Activated CD4-positive, alpha-beta T cell treated with anti-CD3 and anti-CD28 coated beads for 1 hour (primary cell): ENCODE data around the gene MGMT.

Source experiments
- DNase-seq: peaks from one replicate; pipeline ENCODE4 v3.0.0-alpha.2; 2020

MGMT gene

DNA sequence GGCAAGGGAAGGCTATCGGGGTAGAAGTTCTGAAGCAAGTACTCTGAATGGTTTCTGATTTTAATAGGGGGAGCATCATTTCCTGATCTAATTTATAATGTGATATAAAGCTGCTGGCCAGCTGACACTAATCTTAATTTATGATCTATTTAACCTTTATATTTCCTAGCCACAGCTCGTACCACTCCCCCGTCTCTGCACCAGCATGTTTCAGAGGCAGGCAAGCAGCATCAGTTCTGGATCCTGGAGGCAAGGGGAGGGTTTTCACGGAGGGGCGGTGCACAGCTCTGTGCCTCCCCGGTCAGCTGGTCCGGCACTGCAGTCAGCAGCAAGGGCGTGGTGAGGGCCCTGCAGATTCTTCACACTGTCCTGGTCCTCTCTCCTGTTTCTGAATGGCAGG, 30.0 kb downstream of the MGMT start:
- DNase-seq: no peak

DNA sequence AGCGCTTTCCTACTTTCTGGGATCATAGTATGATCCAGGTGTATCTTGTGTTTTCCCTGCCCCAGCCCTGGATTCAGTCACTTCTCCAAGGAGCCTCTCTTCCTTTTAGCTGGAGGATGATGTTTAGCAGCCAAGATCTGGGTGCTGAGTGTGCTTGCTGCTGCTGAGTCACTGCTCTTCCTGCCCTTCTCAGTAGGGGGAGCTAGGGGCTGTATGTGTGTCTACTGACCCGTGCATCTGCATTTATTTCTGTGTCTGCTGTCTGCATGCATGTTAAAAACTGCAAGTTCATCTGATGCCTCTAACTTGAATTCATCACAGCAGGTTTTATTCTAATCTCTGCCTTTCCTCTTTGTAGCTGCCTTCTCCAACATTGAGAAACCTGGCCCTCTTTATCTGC, 31.6 kb downstream of the MGMT start:
- DNase-seq: no peak

DNA sequence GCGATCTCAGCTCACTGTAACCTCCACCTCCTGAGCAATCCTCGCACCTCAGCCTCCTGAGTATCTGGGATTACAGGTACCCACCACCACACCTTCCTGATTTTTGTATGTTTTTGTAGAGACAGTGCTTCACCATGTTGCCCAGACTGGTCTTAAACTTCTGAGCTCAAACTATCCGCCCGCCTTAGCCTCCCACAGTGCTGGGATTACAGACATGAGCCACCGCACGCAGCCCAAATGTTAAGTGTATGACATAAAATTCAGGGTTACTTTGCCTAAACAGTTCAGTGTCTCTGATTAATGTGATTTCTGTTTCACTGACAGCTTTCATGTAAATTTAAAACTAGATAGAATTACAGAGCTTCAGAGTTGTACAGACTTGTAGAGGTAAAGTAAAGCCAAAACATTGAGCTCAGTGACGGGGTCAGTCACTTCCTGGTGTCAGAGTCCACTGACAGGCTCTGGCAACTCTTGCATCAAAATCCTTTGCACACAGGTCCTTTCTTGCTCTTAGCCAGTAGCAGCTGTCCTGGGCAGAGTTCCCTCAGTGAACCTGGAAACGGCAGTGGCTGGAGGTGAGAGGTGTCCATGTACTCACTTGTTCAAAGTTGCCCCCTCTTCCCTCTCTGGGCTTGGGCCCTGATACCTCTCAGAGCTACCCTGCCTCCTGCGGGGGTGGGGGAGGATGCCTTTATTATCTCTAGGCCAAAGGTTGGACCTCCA, 33.7 kb downstream of the MGMT start:
- no peak for DNase-seq

DNA sequence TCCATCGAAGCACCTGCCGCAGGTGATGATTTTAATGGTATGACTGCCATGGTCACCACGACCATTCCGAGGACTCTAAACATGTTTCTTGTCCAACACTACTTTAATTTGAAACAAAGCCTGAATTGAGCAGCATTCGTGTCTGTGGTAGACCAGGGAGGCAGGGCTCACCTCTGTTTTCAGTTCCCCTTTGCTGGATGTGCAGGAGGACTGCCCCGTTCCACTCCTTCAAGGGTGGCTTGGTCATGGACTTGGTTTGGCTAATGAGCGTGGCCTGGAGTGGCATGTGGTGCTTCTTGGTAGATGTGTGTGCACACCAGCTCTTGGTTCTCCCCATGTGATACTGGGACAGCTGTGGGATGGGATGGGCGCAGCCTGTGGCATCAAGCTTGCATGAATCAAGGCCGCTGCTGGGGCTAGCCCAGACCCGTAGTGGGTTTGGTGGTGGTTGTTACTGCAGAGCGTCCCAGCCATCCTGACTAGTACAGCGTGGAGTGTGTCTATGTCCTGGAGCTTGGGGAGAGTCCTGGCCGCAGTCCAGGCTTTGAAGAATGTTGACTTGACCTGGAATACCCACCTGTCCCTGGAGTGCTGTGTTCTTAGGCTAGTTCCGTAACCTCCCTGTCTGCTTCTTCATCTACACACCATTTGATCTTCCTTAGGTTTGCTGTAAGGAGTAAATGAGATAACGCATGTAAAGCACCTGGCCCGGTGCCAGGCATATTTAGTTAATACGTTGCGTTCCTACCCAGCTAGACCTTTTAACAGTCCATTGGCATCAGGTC, 34.8 kb downstream of the MGMT start:
- DNase-seq: no peak

DNA sequence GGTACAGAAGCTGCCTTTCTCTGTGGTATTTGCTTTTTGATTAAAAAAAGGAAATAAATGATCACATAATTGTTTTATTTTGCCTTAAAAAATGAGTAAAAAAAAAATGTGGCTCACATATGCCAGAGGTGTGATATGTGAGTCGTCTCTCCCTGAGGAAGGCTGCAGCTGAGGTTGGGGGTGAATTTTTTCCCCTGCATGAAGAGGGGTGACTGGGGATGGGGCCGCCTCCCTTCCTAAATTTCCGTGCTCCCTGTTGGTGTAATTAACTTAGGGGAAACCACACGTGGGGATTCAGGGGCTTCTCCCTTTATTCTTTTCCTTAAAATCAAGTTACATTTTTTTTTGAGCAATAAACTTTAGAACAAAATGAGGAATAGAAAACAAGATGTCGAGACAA, 35.4 kb downstream of the MGMT start:
- DNase-seq: no peak

- no peak for DNase-seq
Measured at GRCh38 chr10:129505500-129506075, 38.5 kb downstream of the MGMT start.

DNA sequence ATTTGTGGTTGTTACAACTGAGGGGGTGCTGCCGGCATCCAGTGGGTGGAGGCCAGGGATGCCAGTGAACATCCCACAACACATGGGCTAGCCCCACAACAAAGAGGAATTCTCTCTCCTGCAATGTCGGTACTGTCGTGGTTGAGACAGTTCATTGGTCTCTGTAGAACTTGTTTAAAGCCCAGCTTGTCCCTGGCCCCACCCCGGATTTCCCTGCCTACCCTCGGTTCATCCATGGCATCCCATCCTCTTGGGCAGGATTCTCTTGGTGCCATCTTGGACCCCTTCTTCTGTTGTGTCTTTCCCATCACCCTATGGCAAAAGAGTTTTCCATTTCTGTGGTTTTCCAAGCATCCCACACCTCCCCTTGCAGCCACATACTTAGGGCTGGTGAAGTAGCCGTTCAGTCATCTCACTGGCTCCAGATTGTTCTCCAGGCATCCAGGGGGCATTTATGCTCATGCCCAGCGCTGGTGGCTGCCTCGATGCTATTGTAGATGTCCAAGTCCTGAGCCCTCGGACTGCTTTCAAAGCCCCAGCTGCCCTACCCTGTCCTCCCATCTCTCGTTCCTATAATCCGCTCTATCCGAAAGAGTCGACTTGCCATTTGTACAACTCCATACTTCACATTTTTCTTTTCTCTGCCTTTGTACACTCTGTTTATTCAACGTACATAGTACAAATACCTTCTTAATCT, 39.2 kb downstream of the MGMT start:
- DNase-seq: no peak

DNA sequence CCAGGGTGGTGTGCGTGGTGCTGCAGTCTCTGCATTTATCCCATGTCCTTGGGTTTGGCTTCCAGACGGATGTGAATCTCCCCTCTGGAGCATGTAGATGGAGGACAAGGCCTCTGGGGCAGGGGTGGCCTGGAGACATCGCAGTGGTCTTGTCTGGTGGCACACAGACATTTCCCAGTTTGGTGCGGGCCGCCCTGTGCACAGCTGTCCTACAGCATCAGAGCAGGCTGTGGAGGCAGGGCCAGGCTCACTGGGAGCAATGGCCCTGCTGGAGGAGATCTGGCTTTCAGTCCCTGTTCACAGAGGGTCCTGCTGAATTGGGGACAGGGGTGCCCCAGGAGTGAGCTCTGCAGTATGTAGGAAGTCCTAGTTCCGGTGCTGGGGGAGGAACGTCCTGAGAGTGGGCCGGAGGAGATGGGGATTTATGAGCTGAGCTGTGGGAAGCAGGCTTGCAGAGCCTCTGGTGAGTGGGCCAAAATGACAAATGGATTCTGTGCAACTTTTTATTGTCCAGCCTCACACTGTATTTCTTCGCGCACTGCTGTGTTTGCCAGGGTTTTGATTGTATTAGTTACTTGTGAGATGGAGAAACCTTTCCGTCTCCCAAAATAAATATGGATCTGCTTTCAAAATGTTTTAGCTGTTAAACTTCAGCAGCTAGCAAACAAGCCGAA, 40.3 kb downstream of the MGMT start:
- DNase-seq: no peak

DNA sequence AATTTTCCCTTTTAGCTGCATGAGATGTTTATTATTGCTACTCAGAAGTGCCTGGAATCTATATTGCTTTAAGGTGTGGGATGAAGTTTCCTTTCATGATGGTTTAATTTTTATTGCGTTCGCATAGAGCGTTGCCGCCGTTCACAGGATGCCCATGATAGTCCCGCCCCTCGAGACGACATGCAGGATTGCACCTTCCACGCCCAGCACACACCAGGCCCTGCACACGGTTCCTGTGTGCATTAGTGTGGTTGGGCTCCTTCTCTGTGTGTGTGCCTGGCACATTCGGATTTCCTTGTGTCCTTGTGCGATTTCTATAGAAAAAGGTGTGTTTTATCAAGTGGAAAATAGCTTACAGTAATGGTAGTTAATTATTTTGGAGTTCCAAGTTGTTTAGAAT, 42.1 kb downstream of the MGMT start:
- no peak for DNase-seq

- DNase-seq: no peak
Measured at GRCh38 chr10:129509835-129510234, 42.8 kb downstream of the MGMT start.

GRCh38 chr10:129511086-129511485, 44.0 kb downstream of the MGMT start:
- no peak for DNase-seq

- DNase-seq: no peak
Measured at GRCh38 chr10:129511758-129512157, 44.7 kb downstream of the MGMT start.

DNA sequence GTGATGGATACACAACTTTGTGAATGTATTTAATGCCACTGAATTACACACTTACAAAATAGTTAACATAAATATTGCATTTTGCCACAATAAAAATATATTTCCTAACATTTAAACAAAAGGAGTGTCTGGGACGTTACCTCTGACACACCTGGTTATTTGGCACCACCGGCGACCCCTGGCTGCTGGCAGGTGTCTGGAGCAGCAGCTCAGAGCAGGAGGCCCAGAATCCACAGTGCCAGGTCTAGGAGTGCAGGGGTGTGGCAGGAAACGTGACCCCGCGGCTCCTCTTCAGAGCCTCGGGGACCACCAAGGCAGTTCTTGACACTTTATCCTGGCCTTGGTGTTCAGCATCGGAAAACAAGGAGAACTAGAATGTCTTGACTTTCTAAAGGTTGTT, 46.3 kb downstream of the MGMT start:
- no peak for DNase-seq

- no peak for DNase-seq
Measured at GRCh38 chr10:129514568-129515451, 47.8 kb downstream of the MGMT start.

DNA sequence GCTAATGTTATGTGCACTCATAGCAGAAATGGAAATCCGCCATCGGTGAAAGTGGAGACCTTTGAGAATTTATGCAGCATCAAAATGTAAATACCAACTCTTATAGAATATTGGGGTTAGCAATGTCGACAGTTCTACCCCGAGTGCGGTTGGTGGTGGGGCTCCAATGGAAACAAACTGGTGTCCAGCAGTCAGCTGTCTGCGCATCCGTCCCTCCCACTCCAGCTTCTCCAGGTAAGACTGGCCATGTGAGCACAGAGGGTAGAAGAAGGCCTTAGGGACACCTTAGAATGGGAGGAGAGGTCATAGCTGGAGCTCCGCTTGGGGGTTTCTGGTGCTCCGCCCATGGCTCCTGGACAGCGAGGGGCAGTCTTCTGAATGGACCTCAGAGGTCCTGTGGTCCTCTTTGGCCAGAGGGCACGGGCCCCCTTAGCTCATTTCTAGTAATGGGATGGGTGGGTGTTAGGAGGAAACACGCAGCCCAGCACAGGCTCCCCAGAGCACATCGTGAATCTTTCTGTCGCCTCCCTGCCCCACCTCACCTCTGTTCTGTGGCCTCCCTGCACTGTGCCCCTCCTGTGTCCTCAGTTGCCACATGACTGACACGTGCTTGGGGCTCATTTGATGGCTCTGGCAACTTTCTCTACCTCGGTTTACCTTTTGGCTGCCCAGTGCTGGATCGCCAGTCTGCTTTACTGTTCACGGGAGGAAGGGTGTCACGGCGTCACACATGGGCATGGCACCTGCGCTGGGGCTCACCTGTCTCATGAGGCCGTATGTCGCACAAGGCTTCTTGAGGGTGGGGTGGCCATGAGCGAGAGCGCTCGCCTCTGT, 50.0 kb downstream of the MGMT start:
- DNase-seq: no peak

GRCh38 chr10:129517680-129518057, 50.6 kb downstream of the MGMT start:
- DNase-seq: no peak

DNA sequence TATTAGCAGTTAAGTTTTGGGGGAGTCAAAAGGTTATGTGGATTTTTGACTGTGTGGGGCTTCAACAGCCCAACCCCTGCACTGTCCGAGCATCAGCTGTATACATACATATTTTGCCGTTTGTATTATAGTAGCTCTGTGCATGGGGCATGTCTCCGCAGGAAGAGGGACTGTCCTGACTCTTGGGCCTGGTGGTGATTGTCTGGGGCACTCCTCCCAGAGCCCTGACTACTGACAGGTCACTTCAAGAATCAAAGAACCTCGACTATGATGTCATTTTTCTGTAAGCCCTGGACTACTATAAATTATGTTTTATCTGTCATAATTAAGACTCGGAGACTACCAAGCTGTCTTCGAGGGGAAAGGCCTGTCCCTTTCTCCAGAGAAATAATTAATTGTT, 51.8 kb downstream of the MGMT start:
- DNase-seq: no peak

- no peak for DNase-seq
Measured at GRCh38 chr10:129520440-129521080, 53.5 kb downstream of the MGMT start.

GRCh38 chr10:129521161-129522025, 54.4 kb downstream of the MGMT start:
- no peak for DNase-seq
